SK-N-SH treated with all-trans-retinoic acid at 6 μM for 48 hours (cell line): ENCODE data around the gene CPA4.

Source experiments
- ATAC-seq: fragments of 200-7000 bp; cut with Tn5 transposase; 3 replicates; pipeline ENCODE4 v1.9.1; 2020; ENCODE audit warnings: mild to moderate bottlenecking, moderate library complexity
- BACH2 ChIP-seq: fragments of 250-450 bp; sonication (Bioruptor Pico); IDR thresholded peaks from 2 replicates; pipeline ENCODE4 v1.9.0; 2021; ENCODE audit warnings: mild to moderate bottlenecking, borderline replicate concordance
- CSDC2 ChIP-seq: fragments of 250-450 bp; sonication (Bioruptor Pico); IDR thresholded peaks from 2 replicates; pipeline ENCODE4 v1.5.0; 2020; ENCODE audit warnings: mild to moderate bottlenecking, moderate library complexity
- ESRRG ChIP-seq: fragments of 250-450 bp; sonication (Bioruptor Pico); IDR thresholded peaks from 2 replicates; pipeline ENCODE4 v1.6.1; 2021; ENCODE audit warnings: mild to moderate bottlenecking
- ISL1 ChIP-seq: fragments of 250-450 bp; sonication (Bioruptor Pico); IDR thresholded peaks from 2 replicates; pipeline ENCODE4 v2.1.2; 2022; ENCODE audit warnings: mild to moderate bottlenecking, moderate library complexity
- OSR1 ChIP-seq: fragments of 250-450 bp; sonication (Bioruptor Pico); IDR thresholded peaks from 2 replicates; pipeline ENCODE4 v1.8.0; 2022; ENCODE audit warnings: moderate library complexity, mild to moderate bottlenecking, inconsistent platforms
- PPARA ChIP-seq: fragments of 250-450 bp; sonication (Bioruptor Pico); IDR thresholded peaks from 2 replicates; pipeline ENCODE4 v1.5.0; 2020; ENCODE audit warnings: mild to moderate bottlenecking, borderline replicate concordance
- RARB ChIP-seq: fragments of 250-450 bp; sonication (Bioruptor Pico); IDR thresholded peaks from 2 replicates; pipeline ENCODE4 v1.8.0; 2021; ENCODE audit warnings: mild to moderate bottlenecking, moderate library complexity
- SNAI2 ChIP-seq: fragments of 250-450 bp; sonication (Bioruptor Pico); IDR thresholded peaks from 2 replicates; pipeline ENCODE4 v1.5.0; 2020; ENCODE audit warnings: mild to moderate bottlenecking, moderate library complexity
- TOX ChIP-seq: fragments of 250-450 bp; sonication (Bioruptor Pico); IDR thresholded peaks from 2 replicates; pipeline ENCODE4 v1.8.0; 2021; ENCODE audit warnings: mild to moderate bottlenecking, moderate library complexity, borderline replicate concordance
- ZC3H10 ChIP-seq: fragments of 250-450 bp; sonication (Bioruptor Pico); IDR thresholded peaks from 2 replicates; pipeline ENCODE4 v1.5.1; 2021; ENCODE audit warnings: mild to moderate bottlenecking, moderate library complexity
- ZFP3 ChIP-seq: fragments of 250-450 bp; sonication (Bioruptor Pico); IDR thresholded peaks from 2 replicates; pipeline ENCODE4 v1.5.0; 2020; ENCODE audit warnings: mild to moderate bottlenecking, moderate library complexity
- ZNF565 ChIP-seq: fragments of 450-650 bp; formaldehyde crosslinking; conservative IDR thresholded peaks from 2 replicates; pipeline ENCODE4 v1.5.0; 2020; ENCODE audit warnings: low read depth, mild to moderate bottlenecking, moderate library complexity
- ZNF70 ChIP-seq: fragments of 450-650 bp; formaldehyde crosslinking; IDR thresholded peaks from 2 replicates; pipeline ENCODE4 v1.5.0; 2020; ENCODE audit warnings: mild to moderate bottlenecking, moderate library complexity
- ZNF8 ChIP-seq: fragments of 450-650 bp; formaldehyde crosslinking; IDR thresholded peaks from 2 replicates; pipeline ENCODE4 v1.5.0; 2020; ENCODE audit warnings: mild to moderate bottlenecking, moderate library complexity
- TF ChIP-seq, protein P1 (sequence below): fragments of 250-450 bp; sonication (Bioruptor Pico); IDR thresholded peaks from 2 replicates; pipeline ENCODE4 v1.5.1; 2020; ENCODE audit warnings: low read depth, mild to moderate bottlenecking, moderate library complexity
- TF ChIP-seq, protein P2 (sequence below): fragments of 250-450 bp; sonication (Bioruptor Pico); IDR thresholded peaks from 2 replicates; pipeline ENCODE4 v1.8.0; 2020; ENCODE audit warnings: mild to moderate bottlenecking, moderate library complexity, borderline replicate concordance
- TF ChIP-seq, protein P3 (sequence below): fragments of 250-450 bp; sonication (Bioruptor Pico); IDR thresholded peaks from 2 replicates; pipeline ENCODE4 v1.5.0; 2020; ENCODE audit warnings: mild to moderate bottlenecking, moderate library complexity
- TF ChIP-seq, protein P4 (sequence below): fragments of 250-450 bp; sonication (Bioruptor Pico); IDR thresholded peaks from 2 replicates; pipeline ENCODE4 v1.5.1; 2021; ENCODE audit warnings: mild to moderate bottlenecking, moderate library complexity
- TF ChIP-seq, protein P5 (sequence below): fragments of 250-450 bp; sonication (Bioruptor Pico); IDR thresholded peaks from 2 replicates; pipeline ENCODE4 v1.8.0; 2021; ENCODE audit warnings: low read depth, mild to moderate bottlenecking, moderate library complexity, borderline replicate concordance

The CPA4 gene

DNA sequence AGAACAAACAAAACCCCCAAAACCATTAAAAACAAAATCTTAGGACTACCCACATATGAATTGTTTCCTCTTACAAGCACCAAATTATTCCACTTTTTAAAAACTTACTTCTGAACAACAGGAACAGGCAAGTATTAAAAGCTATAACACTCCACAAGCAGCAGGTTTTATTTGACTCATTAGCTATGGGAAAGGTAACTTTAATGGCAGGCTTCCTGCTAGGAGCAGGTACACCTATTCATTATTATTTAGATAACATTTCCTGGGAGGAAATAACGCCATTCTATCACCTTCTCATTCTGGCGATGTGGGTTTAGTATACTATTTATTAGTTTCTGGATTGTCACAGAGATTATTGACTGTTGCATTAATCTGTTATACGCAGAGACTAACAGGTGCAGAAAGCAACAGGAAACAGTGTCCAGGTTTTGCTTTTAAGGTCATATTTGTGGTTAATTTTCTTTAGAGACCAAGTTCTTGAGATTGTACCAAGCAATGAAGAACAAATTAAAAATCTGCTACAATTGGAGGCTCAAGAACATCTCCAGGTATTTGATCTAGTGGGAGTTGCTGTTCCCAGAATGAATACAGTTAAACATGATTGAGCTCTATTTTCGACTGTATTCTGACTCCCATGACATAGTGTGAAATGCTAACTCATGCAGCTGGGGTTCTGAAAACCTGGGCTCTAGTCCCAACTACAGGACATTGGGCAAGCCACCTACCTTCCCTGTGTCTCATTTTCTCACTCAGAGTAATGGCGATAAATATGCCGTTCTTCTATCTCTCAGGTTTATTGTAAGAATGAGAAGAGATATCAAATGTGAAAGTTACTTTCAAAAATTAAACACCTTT, 24.3 kb upstream of the CPA4 start:
- ATAC-seq = no peak
- TF ChIP-seq PPARA (CRISPR knock-in tag) = no peak
- TF ChIP-seq TOX (CRISPR knock-in tag) = no peak
- TF ChIP-seq ZFP3 = no peak
- no peak for TF ChIP-seq RARB (CRISPR knock-in tag)
- TF ChIP-seq, protein P1, sequence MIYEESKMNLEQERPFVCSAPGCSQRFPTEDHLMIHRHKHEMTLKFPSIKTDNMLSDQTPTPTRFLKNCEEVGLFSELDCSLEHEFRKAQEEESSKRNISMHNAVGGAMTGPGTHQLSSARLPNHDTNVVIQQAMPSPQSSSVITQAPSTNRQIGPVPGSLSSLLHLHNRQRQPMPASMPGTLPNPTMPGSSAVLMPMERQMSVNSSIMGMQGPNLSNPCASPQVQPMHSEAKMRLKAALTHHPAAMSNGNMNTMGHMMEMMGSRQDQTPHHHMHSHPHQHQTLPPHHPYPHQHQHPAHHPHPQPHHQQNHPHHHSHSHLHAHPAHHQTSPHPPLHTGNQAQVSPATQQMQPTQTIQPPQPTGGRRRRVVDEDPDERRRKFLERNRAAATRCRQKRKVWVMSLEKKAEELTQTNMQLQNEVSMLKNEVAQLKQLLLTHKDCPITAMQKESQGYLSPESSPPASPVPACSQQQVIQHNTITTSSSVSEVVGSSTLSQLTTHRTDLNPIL (CRISPR knock-in tag) = no peak
- TF ChIP-seq, protein P2, sequence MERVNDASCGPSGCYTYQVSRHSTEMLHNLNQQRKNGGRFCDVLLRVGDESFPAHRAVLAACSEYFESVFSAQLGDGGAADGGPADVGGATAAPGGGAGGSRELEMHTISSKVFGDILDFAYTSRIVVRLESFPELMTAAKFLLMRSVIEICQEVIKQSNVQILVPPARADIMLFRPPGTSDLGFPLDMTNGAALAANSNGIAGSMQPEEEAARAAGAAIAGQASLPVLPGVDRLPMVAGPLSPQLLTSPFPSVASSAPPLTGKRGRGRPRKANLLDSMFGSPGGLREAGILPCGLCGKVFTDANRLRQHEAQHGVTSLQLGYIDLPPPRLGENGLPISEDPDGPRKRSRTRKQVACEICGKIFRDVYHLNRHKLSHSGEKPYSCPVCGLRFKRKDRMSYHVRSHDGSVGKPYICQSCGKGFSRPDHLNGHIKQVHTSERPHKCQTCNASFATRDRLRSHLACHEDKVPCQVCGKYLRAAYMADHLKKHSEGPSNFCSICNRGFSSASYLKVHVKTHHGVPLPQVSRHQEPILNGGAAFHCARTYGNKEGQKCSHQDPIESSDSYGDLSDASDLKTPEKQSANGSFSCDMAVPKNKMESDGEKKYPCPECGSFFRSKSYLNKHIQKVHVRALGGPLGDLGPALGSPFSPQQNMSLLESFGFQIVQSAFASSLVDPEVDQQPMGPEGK = no peak

DNA sequence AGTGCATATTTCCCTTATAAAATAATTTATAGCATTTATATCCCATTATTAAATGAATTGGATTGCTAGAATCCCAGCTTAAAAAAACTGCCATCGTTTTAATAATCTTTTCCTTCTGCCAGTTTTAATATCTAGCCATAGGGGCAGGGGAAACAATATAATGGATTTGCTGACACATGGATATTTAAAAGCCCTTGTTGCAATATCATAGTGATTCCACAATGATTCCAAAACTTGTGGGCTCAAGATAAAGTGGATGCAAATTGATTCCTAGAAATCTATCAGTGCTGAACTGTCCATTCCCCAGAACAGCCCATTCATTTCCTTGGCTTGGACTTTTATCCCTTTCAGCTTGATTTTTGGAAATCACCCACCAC, 23.7 kb upstream of the CPA4 start:
- TF ChIP-seq ISL1 = no peak
- TF ChIP-seq, protein P1 (CRISPR knock-in tag) = no peak
- no peak for TF ChIP-seq RARB (CRISPR knock-in tag)
- TF ChIP-seq ZC3H10 (CRISPR knock-in tag) = no peak
- TF ChIP-seq ZFP3 = no peak
- TF ChIP-seq ZNF565 (CRISPR knock-in tag) = no peak
- TF ChIP-seq, protein P3, sequence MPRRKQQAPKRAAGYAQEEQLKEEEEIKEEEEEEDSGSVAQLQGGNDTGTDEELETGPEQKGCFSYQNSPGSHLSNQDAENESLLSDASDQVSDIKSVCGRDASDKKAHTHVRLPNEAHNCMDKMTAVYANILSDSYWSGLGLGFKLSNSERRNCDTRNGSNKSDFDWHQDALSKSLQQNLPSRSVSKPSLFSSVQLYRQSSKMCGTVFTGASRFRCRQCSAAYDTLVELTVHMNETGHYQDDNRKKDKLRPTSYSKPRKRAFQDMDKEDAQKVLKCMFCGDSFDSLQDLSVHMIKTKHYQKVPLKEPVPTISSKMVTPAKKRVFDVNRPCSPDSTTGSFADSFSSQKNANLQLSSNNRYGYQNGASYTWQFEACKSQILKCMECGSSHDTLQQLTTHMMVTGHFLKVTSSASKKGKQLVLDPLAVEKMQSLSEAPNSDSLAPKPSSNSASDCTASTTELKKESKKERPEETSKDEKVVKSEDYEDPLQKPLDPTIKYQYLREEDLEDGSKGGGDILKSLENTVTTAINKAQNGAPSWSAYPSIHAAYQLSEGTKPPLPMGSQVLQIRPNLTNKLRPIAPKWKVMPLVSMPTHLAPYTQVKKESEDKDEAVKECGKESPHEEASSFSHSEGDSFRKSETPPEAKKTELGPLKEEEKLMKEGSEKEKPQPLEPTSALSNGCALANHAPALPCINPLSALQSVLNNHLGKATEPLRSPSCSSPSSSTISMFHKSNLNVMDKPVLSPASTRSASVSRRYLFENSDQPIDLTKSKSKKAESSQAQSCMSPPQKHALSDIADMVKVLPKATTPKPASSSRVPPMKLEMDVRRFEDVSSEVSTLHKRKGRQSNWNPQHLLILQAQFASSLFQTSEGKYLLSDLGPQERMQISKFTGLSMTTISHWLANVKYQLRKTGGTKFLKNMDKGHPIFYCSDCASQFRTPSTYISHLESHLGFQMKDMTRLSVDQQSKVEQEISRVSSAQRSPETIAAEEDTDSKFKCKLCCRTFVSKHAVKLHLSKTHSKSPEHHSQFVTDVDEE = no peak
- no peak for TF ChIP-seq BACH2 (CRISPR knock-in tag)
- TF ChIP-seq TOX (CRISPR knock-in tag) = no peak
- no peak for TF ChIP-seq SNAI2
- TF ChIP-seq ZNF70 (CRISPR knock-in tag) = no peak
- TF ChIP-seq CSDC2 (CRISPR knock-in tag) = no peak
- TF ChIP-seq, protein P4, sequence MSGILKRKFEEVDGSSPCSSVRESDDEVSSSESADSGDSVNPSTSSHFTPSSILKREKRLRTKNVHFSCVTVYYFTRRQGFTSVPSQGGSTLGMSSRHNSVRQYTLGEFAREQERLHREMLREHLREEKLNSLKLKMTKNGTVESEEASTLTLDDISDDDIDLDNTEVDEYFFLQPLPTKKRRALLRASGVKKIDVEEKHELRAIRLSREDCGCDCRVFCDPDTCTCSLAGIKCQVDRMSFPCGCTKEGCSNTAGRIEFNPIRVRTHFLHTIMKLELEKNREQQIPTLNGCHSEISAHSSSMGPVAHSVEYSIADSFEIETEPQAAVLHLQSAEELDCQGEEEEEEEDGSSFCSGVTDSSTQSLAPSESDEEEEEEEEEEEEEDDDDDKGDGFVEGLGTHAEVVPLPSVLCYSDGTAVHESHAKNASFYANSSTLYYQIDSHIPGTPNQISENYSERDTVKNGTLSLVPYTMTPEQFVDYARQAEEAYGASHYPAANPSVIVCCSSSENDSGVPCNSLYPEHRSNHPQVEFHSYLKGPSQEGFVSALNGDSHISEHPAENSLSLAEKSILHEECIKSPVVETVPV (CRISPR knock-in tag) = no peak
- no peak for TF ChIP-seq ESRRG (CRISPR knock-in tag)
- TF ChIP-seq ZNF8 (CRISPR knock-in tag) = no peak
- no peak for TF ChIP-seq OSR1 (CRISPR knock-in tag)
- TF ChIP-seq, protein P2 = no peak
- TF ChIP-seq, protein P5, sequence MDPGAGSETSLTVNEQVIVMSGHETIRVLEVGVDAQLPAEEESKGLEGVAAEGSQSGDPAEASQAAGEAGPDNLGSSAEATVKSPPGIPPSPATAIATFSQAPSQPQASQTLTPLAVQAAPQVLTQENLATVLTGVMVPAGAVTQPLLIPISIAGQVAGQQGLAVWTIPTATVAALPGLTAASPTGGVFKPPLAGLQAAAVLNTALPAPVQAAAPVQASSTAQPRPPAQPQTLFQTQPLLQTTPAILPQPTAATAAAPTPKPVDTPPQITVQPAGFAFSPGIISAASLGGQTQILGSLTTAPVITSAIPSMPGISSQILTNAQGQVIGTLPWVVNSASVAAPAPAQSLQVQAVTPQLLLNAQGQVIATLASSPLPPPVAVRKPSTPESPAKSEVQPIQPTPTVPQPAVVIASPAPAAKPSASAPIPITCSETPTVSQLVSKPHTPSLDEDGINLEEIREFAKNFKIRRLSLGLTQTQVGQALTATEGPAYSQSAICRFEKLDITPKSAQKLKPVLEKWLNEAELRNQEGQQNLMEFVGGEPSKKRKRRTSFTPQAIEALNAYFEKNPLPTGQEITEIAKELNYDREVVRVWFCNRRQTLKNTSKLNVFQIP (CRISPR knock-in tag) = no peak

More for the DNA sequence above, 23.7 kb upstream of the CPA4 start:
- ATAC-seq = no peak
